ENCODE data around the gene KLF16.

DNA sequence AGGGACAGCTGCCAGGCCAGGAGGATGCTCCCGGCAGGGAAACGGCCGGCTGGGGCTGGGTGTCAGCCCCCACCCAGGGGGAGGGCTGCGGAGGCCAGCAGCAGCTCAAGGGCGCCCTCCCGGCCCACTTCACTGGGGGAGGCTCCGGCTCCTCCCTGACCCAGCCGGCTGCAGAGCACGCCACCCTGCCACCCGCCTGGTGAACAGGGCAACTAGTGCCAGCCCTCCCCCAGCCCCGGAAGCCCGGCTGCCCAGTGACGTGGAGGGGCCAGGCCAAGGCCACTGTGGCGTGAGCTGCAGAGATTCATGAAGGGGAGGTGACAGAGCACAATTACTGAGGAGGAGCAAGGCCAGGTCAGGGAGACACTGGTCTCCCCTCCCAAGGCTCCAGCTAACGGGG, 29.8 kb downstream of the KLF16 start:
- TF ChIP-seq POLR2A (IDR thresholded peaks at IDR 0.05) (no peak), POLR2AphosphoS5 (IDR thresholded peaks at IDR 0.05; ENCODE audit: insufficient read depth in 1 of 2, low read depth in 1 of 2) (no peak)
